HG03280 (cell line): Measurements from ENCODE around the gene GHRL.

Experiments
- ATAC-seq: cut with Tn5 transposase; IDR thresholded peaks from one replicate; pipeline ENCODE4 v1.9.1; 2021; ENCODE audit warnings: mild to moderate bottlenecking, moderate library complexity; ENCODE audit not compliant: unreplicated experiment

GHRL gene

GRCh38 chr3:10292505-10293419 lies at the start of gene GHRL:
TSS of gene GHRL (minus strand) at chr3:10292947. CDS start at chr3:10290180, 2,767 bp downstream.
- no peak for ATAC-seq

DNA sequence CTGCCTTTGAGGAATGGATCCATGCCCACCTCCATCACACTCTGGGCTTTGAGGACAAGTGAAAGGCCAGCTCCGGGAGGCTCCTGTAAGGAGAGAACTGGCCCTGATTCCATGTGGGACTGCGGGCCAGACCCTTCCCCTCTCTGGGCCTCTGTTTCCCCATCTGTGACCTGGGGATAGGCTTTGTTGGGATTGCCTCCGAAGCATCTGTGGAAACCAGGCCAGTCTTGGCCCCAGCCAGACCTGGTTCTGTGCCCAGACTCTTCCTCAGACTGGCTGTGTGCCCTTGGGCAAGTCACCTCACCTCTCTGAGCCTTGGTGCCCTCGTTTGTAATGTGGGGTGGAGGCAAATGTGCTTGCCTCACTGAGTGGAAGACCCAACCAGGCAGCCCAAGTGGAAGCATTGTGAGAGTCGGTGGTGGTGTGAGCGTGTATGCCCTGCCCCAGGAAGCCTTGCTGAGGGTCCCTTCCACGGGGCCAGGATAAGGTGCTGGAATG lies 49.2 kb upstream of the GHRL start:
- ATAC-seq: no peak

DNA sequence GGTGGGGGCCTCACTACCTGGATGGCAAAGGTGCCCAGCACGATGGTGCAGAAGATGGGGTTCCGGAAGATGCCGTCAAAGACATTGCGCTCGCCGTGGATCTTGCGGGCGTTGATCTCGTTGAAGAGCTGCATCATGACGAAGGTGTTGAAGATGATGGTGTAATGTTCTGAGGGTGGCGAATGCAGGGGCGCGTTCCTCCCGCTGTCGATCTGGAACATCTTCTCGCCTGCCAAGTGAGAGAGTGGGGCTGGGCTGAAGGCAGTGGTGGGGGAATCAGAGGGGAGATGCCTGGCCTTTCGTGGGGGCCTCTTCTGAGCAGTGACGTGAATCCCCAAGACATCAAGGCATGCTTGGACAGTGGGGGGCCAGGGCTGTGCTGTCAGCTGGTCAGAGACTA lies 47.7 kb upstream of the GHRL start:
- no peak for ATAC-seq

DNA sequence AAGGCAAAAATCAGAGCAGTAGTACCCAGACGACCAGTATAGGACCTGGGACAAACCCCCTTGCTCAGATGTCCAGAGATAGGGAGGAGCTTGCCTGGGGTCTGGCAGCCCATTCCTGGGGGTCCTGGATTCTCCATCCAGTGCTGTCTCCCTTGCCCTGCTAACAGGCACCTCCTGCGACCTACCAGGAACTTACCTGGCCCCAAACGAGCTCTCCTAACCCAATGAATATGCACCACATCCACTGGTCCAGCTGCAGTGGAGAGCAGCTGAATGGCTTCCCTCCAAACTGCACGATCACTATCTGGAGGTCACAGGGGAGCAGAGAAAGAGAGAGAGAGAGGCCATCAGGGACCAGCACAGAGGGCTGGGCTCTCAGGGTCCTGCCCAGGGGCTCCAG lies 47.3 kb upstream of the GHRL start:
- ATAC-seq: no peak

GRCh38 chr3:10339376-10339955 lies 46.7 kb upstream of the GHRL start:
- no peak for ATAC-seq

DNA sequence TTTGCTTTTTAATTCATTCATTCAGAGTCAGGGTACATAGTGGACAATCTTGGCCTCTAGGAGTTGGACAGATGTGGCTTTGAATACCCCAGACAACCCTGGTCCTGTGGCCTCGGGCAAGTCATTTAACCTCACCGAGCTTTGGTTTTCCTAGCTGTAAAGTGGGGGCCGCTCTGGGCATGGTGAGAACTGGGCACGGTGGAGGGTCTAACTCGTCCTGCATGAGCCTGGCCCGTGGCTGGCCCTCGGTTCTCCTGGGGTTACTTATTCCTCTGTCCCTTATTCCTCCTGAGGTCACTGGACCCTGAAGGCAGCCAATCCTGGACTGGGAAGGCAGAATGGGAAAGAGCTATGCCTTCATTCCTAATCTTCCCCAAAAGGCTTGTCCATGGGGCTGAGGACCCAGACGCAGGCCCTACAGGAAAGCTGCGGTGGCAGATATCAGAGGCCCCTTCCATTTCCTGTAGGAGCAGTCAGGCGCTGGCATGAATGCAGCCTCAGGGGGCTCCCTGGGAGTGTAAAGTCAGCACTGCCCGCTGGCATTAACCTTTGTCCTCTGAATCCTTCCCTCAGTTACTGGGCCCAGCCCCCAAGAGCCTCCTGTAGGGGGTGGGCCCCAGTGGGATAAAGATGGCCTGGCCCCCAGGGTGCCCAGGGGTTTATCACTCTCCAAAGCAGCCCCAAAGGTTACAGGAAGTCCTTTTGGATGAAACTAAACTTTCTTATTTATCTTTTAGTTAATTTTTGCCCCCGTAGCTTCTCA lies 46.0 kb upstream of the GHRL start:
- ATAC-seq: no peak

- ATAC-seq: no peak
These were observed 45.4 kb upstream of the GHRL start for GRCh38 chr3:10338164-10338470.

DNA sequence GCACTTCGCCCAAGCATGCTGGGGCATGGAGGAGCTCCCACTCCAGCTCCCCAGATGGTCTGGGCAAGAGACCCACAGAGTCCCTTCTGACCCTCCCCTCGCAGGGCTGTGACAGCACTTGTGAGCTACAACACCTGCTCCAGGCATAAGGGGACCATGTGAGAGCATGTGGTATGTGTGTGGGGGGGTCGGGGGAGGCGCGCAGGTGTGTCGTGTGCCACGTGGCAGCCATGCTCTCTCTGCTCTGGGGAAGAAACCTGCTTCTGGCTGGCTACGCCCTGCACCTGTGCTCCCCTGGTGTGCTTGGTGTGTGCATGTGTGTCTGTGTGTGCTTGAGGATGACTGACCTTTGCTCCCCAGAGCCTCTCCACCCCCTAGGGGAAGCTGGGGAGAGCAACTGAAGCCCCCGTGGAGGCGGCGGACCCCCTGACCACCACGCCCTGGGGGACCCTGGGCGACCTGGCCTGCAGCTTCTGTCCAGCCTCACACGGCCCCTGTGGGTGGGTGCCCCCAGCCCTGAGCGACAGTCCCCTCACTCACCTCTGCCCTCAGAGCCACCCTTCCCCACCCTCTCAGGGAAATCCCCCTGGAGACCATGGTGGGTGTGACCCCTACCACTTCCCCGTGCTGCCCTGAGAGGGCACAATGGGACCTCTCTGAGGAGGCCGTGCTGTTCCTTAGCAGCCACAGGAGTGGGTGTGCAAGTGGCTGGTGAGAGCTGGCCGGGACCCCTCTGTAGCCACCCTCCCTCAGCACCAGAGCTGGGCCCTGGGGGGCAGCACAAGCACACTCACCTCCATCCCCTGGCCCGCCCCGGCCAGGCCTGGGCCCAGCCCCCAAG lies 44.8 kb upstream of the GHRL start:
- no peak for ATAC-seq

- no peak for ATAC-seq
These were observed 44.0 kb upstream of the GHRL start for GRCh38 chr3:10336761-10337160.

- no peak for ATAC-seq
These were observed 43.3 kb upstream of the GHRL start for GRCh38 chr3:10335871-10336622.

- no peak for ATAC-seq
These were observed 42.5 kb upstream of the GHRL start for GRCh38 chr3:10335190-10335738.

DNA sequence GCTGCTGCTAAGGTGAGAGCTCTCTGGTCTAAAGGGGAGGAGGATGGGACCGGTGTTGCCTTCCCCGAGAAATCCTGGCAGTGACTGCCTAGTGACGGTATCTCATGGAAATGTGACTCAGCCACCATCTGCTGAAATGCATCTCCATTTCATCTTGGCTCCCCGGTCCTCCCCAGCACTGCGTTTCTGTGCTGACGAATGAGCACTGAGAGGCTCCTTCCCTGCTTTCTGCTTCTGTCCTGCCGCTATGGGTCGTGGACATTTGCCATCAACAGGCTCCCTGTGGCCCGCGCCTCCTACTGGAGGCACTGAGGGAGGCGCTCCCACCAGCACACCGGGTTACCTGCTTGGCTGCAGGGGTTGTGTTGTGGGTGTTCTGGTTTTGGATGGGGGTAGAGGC lies 41.7 kb upstream of the GHRL start:
- ATAC-seq: no peak

GRCh38 chr3:10334042-10334441 lies 41.3 kb upstream of the GHRL start:
- ATAC-seq: no peak

DNA sequence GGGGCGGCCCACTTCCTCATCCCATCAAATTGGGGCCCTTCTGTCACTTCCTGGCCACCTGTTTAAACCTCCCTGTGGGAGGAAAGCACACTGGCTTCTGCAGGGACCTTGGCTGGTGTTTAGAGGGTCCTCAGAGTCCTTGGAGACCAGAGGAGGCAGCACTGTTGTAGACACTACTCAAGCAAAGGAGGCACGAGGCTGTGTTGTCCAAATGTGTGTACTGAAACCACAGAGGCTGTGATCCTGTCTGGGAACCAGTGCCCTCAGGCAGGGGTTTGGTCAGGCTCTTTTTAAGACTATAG lies 40.6 kb upstream of the GHRL start:
- ATAC-seq: no peak

DNA sequence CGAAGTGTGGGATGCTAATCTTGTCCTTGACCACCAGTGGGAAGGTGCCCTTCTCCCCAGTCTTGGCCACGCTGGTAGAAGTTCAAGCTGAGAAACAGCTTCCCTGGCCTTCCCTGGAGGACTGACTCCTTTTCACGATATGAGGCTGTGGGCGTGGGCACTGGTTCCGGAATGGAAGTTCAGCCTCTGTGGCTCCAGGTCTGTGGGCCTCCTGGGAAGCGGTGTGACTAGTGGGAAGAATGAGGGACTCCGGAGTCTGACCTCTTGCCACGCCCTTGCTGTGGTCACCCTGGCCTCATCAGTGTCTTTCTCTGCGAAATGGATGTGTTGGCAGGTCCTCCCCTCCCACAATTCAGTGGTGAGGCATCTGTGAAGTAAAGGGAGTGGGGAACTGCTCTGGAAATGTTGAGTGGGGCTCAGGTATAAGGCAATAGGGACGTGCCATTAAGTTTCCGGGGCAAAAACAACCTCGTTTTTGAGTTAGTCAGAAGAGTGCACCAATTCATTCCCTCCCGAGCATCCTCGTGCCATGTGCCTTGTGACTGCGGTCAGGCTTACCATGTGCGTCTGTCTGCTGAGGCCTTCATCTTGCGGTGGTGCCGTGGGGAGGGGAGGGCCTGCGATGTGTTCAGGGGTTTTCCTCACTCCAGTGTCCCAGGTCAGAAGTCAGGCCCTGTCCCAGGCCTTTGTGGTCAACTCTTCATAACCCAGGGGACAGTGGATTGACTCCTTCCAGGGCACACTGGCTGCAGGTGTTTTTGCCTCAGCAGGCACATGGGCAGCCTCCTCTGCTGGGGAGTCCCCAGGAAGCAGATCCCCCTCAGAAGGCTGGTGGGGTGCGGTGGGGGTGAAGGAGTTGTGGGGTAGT lies 40.0 kb upstream of the GHRL start:
- ATAC-seq: no peak

DNA sequence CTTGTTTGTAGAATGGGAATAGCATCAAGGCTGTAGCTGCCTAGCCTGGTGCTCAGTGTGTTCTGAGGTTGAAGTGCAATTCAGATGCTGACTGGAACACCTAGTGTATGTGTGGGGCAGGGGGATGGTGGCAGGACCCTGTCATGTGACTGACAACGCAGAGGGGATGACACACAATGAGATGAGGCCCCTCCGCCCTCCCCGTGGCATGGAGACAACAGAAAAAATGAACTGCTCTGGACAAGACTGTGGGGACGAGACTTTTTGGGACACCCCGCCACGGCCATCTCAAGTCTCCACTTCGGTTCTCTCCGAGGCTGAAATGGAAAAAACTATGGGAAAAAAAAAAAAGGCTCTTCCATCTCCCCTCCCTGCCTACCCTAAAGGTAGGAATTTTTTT lies 38.6 kb upstream of the GHRL start:
- no peak for ATAC-seq

DNA sequence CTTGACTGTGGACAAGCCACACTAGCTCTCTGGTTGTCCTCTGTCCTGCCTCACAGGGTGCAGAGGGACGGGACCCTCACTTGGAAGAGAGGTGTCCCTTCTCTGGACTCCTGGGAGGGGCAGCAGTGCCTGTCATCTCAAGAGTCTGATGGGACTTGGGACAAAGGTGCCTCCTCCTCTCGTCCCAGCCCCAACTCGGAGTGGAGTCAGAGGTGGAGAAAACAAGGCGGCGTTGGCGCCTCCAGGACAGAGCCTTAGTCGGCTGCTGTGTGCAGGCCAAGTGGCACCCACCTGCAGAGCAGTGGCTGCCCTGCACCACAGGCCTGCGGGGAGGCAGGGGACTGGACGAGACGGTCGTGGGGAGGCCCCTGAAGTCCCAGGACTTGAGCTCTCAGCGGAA lies 37.6 kb upstream of the GHRL start:
- no peak for ATAC-seq

GRCh38 chr3:10329495-10330015 lies 36.8 kb upstream of the GHRL start:
- ATAC-seq: no peak
